Activated CD8-positive, alpha-beta memory T cell treated with anti-CD3 and anti-CD28 coated beads for 1 hour (primary cell): ENCODE data around the gene TMEM255B.

Source experiments
- DNase-seq, 2 donors: peaks; one replicate each; pipeline ENCODE4 v3.0.0-alpha.2; 2020; ENCODE audit warnings: low read depth in 1 of 2; ENCODE audit errors: extremely low read depth in 1 of 2

TMEM255B gene

GRCh38 chr13:113801289-113801961 is 42.4 kb downstream of the TMEM255B start:
- DNase-seq = no peak

- DNase-seq = no peak
Observed at GRCh38 chr13:113802090-113802531, 43.1 kb downstream of the TMEM255B start.

GRCh38 chr13:113802761-113803160 is 43.7 kb downstream of the TMEM255B start:
- no peak for DNase-seq

- no peak for DNase-seq
Observed at GRCh38 chr13:113803409-113804016, 44.5 kb downstream of the TMEM255B start.

- no peak for DNase-seq
Observed at GRCh38 chr13:113804017-113804702, 45.1 kb downstream of the TMEM255B start.

- DNase-seq = no peak
Observed at GRCh38 chr13:113804703-113805430, 45.8 kb downstream of the TMEM255B start.

- DNase-seq = no peak
Observed at GRCh38 chr13:113805431-113806103, 46.5 kb downstream of the TMEM255B start.

- no peak for DNase-seq
Observed at GRCh38 chr13:113806104-113806471, 47.1 kb downstream of the TMEM255B start.

- DNase-seq = no peak
Observed at GRCh38 chr13:113806526-113806925, 47.5 kb downstream of the TMEM255B start.

- DNase-seq = no peak
Observed at GRCh38 chr13:113808058-113808834, 49.2 kb downstream of the TMEM255B start.

GRCh38 chr13:113809934-113810333 is 50.9 kb downstream of the TMEM255B start:
- DNase-seq = no peak

GRCh38 chr13:113810640-113811039 is 51.6 kb downstream of the TMEM255B start:
- DNase-seq = no peak

- no peak for DNase-seq
Observed at GRCh38 chr13:113811081-113811928, 52.3 kb downstream of the TMEM255B start.

- no peak for DNase-seq
Observed at GRCh38 chr13:113812178-113813040, 53.4 kb downstream of the TMEM255B start.

- no peak for DNase-seq
Observed at GRCh38 chr13:113813070-113813748, 54.2 kb downstream of the TMEM255B start.

- DNase-seq = no peak
Observed at GRCh38 chr13:113813749-113814434, 54.9 kb downstream of the TMEM255B start.

- DNase-seq = no peak
Observed at GRCh38 chr13:113814435-113814821, 55.4 kb downstream of the TMEM255B start.
